ENCODE results near the gene PLXDC2.

The PLXDC2 gene

DNA sequence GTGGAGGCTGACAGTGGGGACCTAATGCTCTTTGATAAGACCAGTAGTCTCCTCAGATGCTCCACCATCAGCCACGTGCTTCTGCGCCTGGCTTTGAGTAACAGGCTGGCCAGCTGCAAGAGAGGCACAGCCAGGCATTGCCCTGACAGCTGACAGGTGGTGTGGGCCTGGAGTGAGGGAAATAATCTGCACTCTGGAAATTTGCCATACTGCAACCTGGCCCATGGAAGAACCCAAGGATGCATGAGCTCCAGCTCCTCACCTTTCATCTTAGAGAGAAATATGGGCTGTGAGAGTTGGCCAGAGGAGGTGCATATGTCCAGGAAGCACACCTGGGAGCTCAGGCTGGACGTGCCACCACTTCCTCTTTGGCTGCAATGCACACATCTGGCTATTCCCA lies 118.9 kb downstream of the PLXDC2 start:
- Histone ChIP-seq H3K27ac (ENCODE audit: extremely low read depth, low read depth, low read length) (no peak overlapping the region), H3K4me1 (ENCODE audit: control insufficient read depth, insufficient read depth, low read length) (peaks cover 7% of the 10 kb centered on the region), H3K36me3 (ENCODE audit: control insufficient read depth in 2 of 2, insufficient read depth in 1 of 2, low read length in 2 of 2) (no peaks in the 10 kb centered on the region), H3K9me3 (ENCODE audit: control insufficient read depth, insufficient read depth, low read depth, low read length) (no peaks in the 10 kb centered on the region), H3K4me3 (ENCODE audit: low read depth, low read length) (no peak overlapping the region)
- ChIA-PET CTCF (no interaction called here), POLR2A (no interaction called here)
- TF ChIP-seq ZNF426 (tag by site-specific recombination; IDR thresholded peaks at IDR 0.05), result no peak
- TF ChIP-seq ZNF350 (tag by site-specific recombination; IDR thresholded peaks at IDR 0.05), result no peak
- no peak for TF ChIP-seq ZNF112 (tag by site-specific recombination; IDR thresholded peaks at IDR 0.05)
- TF ChIP-seq ZNF169 (tag by site-specific recombination; IDR thresholded peaks at IDR 0.05), result no peak
- TF ChIP-seq ZNF654 (tag by site-specific recombination; IDR thresholded peaks at IDR 0.05; ENCODE audit: low read depth), result no peak
- TF ChIP-seq ZNF549 (tag by site-specific recombination; IDR thresholded peaks at IDR 0.05), result no peak
- TF ChIP-seq, protein P1, sequence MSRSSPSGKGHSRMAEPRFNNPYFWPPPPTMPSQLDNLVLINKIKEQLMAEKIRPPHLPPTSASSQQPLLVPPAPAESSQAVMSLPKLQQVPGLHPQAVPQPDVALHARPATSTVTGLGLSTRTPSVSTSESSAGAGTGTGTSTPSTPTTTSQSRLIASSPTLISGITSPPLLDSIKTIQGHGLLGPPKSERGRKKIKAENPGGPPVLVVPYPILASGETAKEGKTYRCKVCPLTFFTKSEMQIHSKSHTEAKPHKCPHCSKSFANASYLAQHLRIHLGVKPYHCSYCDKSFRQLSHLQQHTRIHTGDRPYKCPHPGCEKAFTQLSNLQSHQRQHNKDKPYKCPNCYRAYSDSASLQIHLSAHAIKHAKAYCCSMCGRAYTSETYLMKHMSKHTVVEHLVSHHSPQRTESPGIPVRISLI (tag by site-specific recombination; IDR thresholded peaks at IDR 0.05), result no peak
- TF ChIP-seq GLIS2 (tag by site-specific recombination; IDR thresholded peaks at IDR 0.05), result no peak
- no peak for TF ChIP-seq TRIM28 (IDR thresholded peaks at IDR 0.05; ENCODE audit: borderline replicate concordance, low read length)
- no peak for TF ChIP-seq ZNF335 (tag by site-specific recombination; conservative IDR thresholded peaks at IDR 0.05)
- TF ChIP-seq GLI4 (tag by site-specific recombination; IDR thresholded peaks at IDR 0.05), result no peak
- TF ChIP-seq, protein P2, sequence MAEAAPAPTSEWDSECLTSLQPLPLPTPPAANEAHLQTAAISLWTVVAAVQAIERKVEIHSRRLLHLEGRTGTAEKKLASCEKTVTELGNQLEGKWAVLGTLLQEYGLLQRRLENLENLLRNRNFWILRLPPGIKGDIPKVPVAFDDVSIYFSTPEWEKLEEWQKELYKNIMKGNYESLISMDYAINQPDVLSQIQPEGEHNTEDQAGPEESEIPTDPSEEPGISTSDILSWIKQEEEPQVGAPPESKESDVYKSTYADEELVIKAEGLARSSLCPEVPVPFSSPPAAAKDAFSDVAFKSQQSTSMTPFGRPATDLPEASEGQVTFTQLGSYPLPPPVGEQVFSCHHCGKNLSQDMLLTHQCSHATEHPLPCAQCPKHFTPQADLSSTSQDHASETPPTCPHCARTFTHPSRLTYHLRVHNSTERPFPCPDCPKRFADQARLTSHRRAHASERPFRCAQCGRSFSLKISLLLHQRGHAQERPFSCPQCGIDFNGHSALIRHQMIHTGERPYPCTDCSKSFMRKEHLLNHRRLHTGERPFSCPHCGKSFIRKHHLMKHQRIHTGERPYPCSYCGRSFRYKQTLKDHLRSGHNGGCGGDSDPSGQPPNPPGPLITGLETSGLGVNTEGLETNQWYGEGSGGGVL (tag by site-specific recombination; IDR thresholded peaks at IDR 0.05), result no peak
- no peak for TF ChIP-seq SP2 (tag by site-specific recombination; IDR thresholded peaks at IDR 0.05)

DNA sequence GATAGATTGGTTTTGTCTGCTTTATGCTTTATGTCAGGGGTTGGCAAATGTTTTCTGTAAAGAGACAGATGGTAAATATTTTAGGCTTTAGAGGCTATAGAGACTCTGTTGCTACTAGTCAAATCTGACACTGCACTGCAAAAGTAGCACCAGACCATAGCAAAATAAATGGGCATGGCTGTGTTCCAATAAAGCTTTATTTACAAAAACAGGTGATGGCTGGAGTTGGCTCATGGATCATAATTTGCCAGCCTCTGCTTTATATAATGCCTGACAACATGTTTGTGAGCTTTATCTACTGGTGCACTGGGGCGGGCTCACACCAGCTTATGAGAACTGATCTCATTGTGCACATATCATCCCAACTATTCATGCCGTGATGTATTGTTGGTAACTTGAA lies 120.1 kb downstream of the PLXDC2 start:
- no peaks in the 10 kb centered on the region for H3K36me3 ChIP-seq (ENCODE audit: control insufficient read depth in 2 of 2, insufficient read depth in 1 of 2, low read length in 2 of 2)
- no peak overlapping the region for H3K27ac ChIP-seq (ENCODE audit: extremely low read depth, low read depth, low read length)
- no peak overlapping the region for H3K4me3 ChIP-seq (ENCODE audit: low read depth, low read length)
- ChIA-PET CTCF (no interaction called here), POLR2A (no interaction called here)
- TF ChIP-seq ZNF239 (tag by site-specific recombination; IDR thresholded peaks at IDR 0.05) (no peak), ZNF169 (tag by site-specific recombination; IDR thresholded peaks at IDR 0.05) (no peak)
- no peaks in the 10 kb centered on the region for H3K9me3 ChIP-seq (ENCODE audit: control insufficient read depth, insufficient read depth, low read depth, low read length)
- H3K4me1 ChIP-seq (ENCODE audit: control insufficient read depth, insufficient read depth, low read length), result peaks cover 7% of the 10 kb centered on the region

DNA sequence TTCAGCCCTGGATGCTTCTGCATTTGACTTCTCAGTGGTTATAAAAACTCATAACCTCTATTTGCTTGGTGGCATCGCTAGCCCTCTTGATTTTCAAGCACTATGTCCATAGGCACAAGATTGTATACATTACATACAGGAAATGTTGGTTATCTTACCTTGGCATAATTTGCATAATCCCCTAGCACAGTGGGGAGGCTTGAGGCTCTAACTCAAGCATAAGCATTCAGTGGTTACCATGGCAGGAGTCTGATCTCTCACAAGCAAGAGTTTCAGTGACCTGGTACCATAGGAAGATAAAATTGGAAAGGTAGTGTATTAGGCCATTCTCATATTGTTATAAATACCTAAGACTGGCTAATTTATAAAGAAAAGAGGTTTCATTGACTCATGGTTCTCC lies 121.8 kb downstream of the PLXDC2 start:
- no peak overlapping the region for H3K27ac ChIP-seq (ENCODE audit: extremely low read depth, low read depth, low read length)
- no peaks in the 10 kb centered on the region for H3K36me3 ChIP-seq (ENCODE audit: control insufficient read depth in 2 of 2, insufficient read depth in 1 of 2, low read length in 2 of 2)
- CTCF ChIA-PET, result no interaction called here
- H3K9me3 ChIP-seq (ENCODE audit: control insufficient read depth, insufficient read depth, low read depth, low read length), result no peaks in the 10 kb centered on the region
- H3K4me1 ChIP-seq (ENCODE audit: control insufficient read depth, insufficient read depth, low read length), result no peaks in the 10 kb centered on the region
- no peak overlapping the region for H3K4me3 ChIP-seq (ENCODE audit: low read depth, low read length)
- POLR2A ChIA-PET, result no interaction called here
- no peak for TF ChIP-seq ZNF174 (tag by site-specific recombination; IDR thresholded peaks at IDR 0.05)
- TF ChIP-seq ZNF138 (tag by site-specific recombination; IDR thresholded peaks at IDR 0.05; ENCODE audit: borderline replicate concordance), result no peak
- TF ChIP-seq ZNF214 (tag by site-specific recombination; IDR thresholded peaks at IDR 0.05; ENCODE audit: borderline replicate concordance), result no peak
- no peak for TF ChIP-seq ZNF677 (tag by site-specific recombination; IDR thresholded peaks at IDR 0.05)
- no peak for TF ChIP-seq HOXA7 (CRISPR knock-in tag; IDR thresholded peaks at IDR 0.05; ENCODE audit: borderline replicate concordance)
- TF ChIP-seq, protein P3, sequence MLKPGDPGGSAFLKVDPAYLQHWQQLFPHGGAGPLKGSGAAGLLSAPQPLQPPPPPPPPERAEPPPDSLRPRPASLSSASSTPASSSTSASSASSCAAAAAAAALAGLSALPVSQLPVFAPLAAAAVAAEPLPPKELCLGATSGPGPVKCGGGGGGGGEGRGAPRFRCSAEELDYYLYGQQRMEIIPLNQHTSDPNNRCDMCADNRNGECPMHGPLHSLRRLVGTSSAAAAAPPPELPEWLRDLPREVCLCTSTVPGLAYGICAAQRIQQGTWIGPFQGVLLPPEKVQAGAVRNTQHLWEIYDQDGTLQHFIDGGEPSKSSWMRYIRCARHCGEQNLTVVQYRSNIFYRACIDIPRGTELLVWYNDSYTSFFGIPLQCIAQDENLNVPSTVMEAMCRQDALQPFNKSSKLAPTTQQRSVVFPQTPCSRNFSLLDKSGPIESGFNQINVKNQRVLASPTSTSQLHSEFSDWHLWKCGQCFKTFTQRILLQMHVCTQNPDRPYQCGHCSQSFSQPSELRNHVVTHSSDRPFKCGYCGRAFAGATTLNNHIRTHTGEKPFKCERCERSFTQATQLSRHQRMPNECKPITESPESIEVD (tag by site-specific recombination; IDR thresholded peaks at IDR 0.05), result no peak
- TF ChIP-seq, protein P4, sequence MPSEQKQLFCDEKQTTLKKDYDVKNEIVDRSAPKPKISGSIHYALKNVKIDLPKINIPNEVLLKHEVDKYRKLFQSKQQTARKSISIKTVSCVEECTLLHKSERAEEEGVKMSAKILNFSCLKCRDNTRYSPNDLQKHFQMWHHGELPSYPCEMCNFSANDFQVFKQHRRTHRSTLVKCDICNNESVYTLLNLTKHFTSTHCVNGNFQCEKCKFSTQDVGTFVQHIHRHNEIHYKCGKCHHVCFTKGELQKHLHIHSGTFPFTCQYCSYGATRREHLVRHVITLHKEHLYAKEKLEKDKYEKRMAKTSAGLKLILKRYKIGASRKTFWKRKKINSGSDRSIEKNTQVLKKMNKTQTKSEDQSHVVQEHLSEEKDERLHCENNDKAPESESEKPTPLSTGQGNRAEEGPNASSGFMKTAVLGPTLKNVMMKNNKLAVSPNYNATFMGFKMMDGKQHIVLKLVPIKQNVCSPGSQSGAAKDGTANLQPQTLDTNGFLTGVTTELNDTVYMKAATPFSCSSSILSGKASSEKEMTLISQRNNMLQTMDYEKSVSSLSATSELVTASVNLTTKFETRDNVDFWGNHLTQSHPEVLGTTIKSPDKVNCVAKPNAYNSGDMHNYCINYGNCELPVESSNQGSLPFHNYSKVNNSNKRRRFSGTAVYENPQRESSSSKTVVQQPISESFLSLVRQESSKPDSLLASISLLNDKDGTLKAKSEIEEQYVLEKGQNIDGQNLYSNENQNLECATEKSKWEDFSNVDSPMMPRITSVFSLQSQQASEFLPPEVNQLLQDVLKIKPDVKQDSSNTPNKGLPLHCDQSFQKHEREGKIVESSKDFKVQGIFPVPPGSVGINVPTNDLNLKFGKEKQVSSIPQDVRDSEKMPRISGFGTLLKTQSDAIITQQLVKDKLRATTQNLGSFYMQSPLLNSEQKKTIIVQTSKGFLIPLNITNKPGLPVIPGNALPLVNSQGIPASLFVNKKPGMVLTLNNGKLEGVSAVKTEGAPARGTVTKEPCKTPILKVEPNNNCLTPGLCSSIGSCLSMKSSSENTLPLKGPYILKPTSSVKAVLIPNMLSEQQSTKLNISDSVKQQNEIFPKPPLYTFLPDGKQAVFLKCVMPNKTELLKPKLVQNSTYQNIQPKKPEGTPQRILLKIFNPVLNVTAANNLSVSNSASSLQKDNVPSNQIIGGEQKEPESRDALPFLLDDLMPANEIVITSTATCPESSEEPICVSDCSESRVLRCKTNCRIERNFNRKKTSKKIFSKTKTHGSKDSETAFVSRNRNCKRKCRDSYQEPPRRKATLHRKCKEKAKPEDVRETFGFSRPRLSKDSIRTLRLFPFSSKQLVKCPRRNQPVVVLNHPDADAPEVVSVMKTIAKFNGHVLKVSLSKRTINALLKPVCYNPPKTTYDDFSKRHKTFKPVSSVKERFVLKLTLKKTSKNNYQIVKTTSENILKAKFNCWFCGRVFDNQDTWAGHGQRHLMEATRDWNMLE (tag by site-specific recombination; conservative IDR thresholded peaks at IDR 0.05; ENCODE audit: low read depth), result no peak
- TF ChIP-seq ZNF23 (tag by site-specific recombination; IDR thresholded peaks at IDR 0.05; ENCODE audit: borderline replicate concordance), result no peak
- no peak for TF ChIP-seq ZNF2 (tag by site-specific recombination; IDR thresholded peaks at IDR 0.05)
- no peak for TF ChIP-seq ZFHX2 (tag by site-specific recombination; conservative IDR thresholded peaks at IDR 0.05)
- TF ChIP-seq ZNF571 (tag by site-specific recombination; IDR thresholded peaks at IDR 0.05), result no peak
